ENCODE results near the gene TROAP. TPM values are rescaled to one million over a fixed set of nuclear protein-coding genes. Genes with fewer than 3 reads are reported as not detected.
A peak's percentile ranks its signal among the peaks of the same experiment; 100 is the strongest.
"Not testable (repeated sequence)": the region's sequence is repeated elsewhere in the genome, so short reads cannot be mapped to it uniquely, and the experiment has no call there.

Gene TROAP
- total RNA-seq, 2 donors from 2014 or later: 60.5 to 87.4 TPM

- WGBS, 2 experiments (ENCODE audit: insufficient coverage in 1 of 2, insufficient read length in 1 of 2): 94% methylated on average over 1 of the region's 1 CpG; no CpG with 5 or more reads in 1 of the 2 experiments
- DNase-seq: no peak
- Mint-ChIP-seq H3K4me3 (no peak overlapping the region), H3K9me3 (no peaks in the 10 kb centered on the region), H3K27ac (no peak overlapping the region), H3K4me1 (no peaks in the 10 kb centered on the region), H3K27me3 (ENCODE audit: insufficient read depth) (peaks cover 31% of the 10 kb centered on the region), H3K36me3 (ENCODE audit: low read depth) (no peaks in the 10 kb centered on the region)
- H3K27me3 ChIP-seq (ENCODE audit: control insufficient read depth, insufficient read depth, low read length, poor library complexity, severe bottlenecking): peaks cover 11% of the 10 kb centered on the region
- TF ChIP-seq CTCF (conservative IDR thresholded peaks at IDR 0.05): no peak
- no peaks in the 10 kb centered on the region for H3K36me3 ChIP-seq (ENCODE audit: control insufficient read depth, insufficient read depth, low read length)
- H3K4me3 ChIP-seq (ENCODE audit: low read length): no peak overlapping the region
- no peaks in the 10 kb centered on the region for H3K9me3 ChIP-seq (ENCODE audit: control insufficient read depth, low read length)
- no peak overlapping the region for H3K27ac ChIP-seq (ENCODE audit: low read depth, low read length)
- H3K4me1 ChIP-seq (ENCODE audit: control insufficient read depth, insufficient read depth, low read length): no peaks in the 10 kb centered on the region
- H3K9ac ChIP-seq (ENCODE audit: extremely low read depth, low read length, poor library complexity, severe bottlenecking): no peak overlapping the region
These were observed 8.2 kb upstream of the TROAP start for GRCh38 chr12:49314811-49315210.

- H3K36me3 Mint-ChIP-seq (ENCODE audit: low read depth); H3K27ac ChIP-seq (ENCODE audit: low read depth, low read length); H3K4me1 ChIP-seq (ENCODE audit: control insufficient read depth, insufficient read depth, low read length); DNase-seq; H3K4me1 Mint-ChIP-seq; H3K9ac ChIP-seq (ENCODE audit: extremely low read depth, low read length, poor library complexity, severe bottlenecking); H3K9me3 Mint-ChIP-seq; H3K4me3 ChIP-seq (ENCODE audit: low read length); H3K4me3 Mint-ChIP-seq; H3K9me3 ChIP-seq (ENCODE audit: control insufficient read depth, low read length); H3K27ac Mint-ChIP-seq; H3K36me3 ChIP-seq (ENCODE audit: control insufficient read depth, insufficient read depth, low read length): not testable (repeated sequence)
- H3K27me3 Mint-ChIP-seq (ENCODE audit: insufficient read depth): peaks cover 25% of the 10 kb centered on the region
- H3K27me3 ChIP-seq (ENCODE audit: control insufficient read depth, insufficient read depth, low read length, poor library complexity, severe bottlenecking): peaks cover 14% of the 10 kb centered on the region
- 90 to 91% methylated on average over 2 to 8 of the region's 10 CpGs for WGBS, 2 experiments (ENCODE audit: insufficient coverage in 1 of 2, insufficient read length in 1 of 2)
These were observed 5.9 kb upstream of the TROAP start for GRCh38 chr12:49317118-49317517.

GRCh38 chr12:49320411-49321103 is 2.5 kb upstream of the TROAP start:
- H3K27me3 Mint-ChIP-seq (ENCODE audit: insufficient read depth): peaks cover 14% of the 10 kb centered on the region
- H3K4me1 ChIP-seq (ENCODE audit: control insufficient read depth, insufficient read depth, low read length); H3K27ac ChIP-seq (ENCODE audit: low read depth, low read length); H3K4me3 Mint-ChIP-seq; DNase-seq; H3K9ac ChIP-seq (ENCODE audit: extremely low read depth, low read length, poor library complexity, severe bottlenecking); H3K36me3 ChIP-seq (ENCODE audit: control insufficient read depth, insufficient read depth, low read length); H3K36me3 Mint-ChIP-seq (ENCODE audit: low read depth); H3K27ac Mint-ChIP-seq; H3K9me3 ChIP-seq (ENCODE audit: control insufficient read depth, low read length); H3K4me3 ChIP-seq (ENCODE audit: low read length); H3K9me3 Mint-ChIP-seq: not testable (repeated sequence)
- H3K4me1 Mint-ChIP-seq: peaks cover 12% of the 10 kb centered on the region
- 89 to 95% methylated on average over 8 to 9 of the region's 9 CpGs for WGBS, 2 experiments (ENCODE audit: insufficient coverage in 1 of 2, insufficient read length in 1 of 2)
- peaks cover 14% of the 10 kb centered on the region for H3K27me3 ChIP-seq (ENCODE audit: control insufficient read depth, insufficient read depth, low read length, poor library complexity, severe bottlenecking)

GRCh38 chr12:49322367-49322707 is 718 bp upstream of the TROAP start:
- peaks cover 4% of the 10 kb centered on the region for H3K4me1 ChIP-seq (ENCODE audit: control insufficient read depth, insufficient read depth, low read length)
- TF ChIP-seq CTCF (conservative IDR thresholded peaks at IDR 0.05): no peak
- H3K4me1 Mint-ChIP-seq: peaks cover 12% of the 10 kb centered on the region
- no peaks in the 10 kb centered on the region for H3K9me3 ChIP-seq (ENCODE audit: control insufficient read depth, low read length)
- peaks cover 14% of the 10 kb centered on the region for H3K27me3 ChIP-seq (ENCODE audit: control insufficient read depth, insufficient read depth, low read length, poor library complexity, severe bottlenecking)
- H3K36me3 Mint-ChIP-seq (ENCODE audit: low read depth): peaks cover 12% of the 10 kb centered on the region
- no peaks in the 10 kb centered on the region for H3K9me3 Mint-ChIP-seq
- H3K27me3 Mint-ChIP-seq (ENCODE audit: insufficient read depth): peaks cover 14% of the 10 kb centered on the region
- peaks cover 21% of the 10 kb centered on the region for H3K36me3 ChIP-seq (ENCODE audit: control insufficient read depth, insufficient read depth, low read length)
- H3K27ac ChIP-seq (ENCODE audit: low read depth, low read length): no peak overlapping the region
- peak; percentile 73 for DNase-seq
- peak overlapping the region; percentile 93 for H3K4me3 ChIP-seq (ENCODE audit: low read length)
- 36 to 43% methylated on average over 5 to 10 of the region's 12 CpGs for WGBS, 2 experiments (ENCODE audit: insufficient coverage in 1 of 2, insufficient read length in 1 of 2)
- peak overlapping the region; percentile 99 for H3K4me3 Mint-ChIP-seq
- H3K9ac ChIP-seq (ENCODE audit: extremely low read depth, low read length, poor library complexity, severe bottlenecking): peak overlapping the region; percentile 84
- peak overlapping the region; percentile 91 for H3K27ac Mint-ChIP-seq

Data from endodermal cell (in vitro differentiated cells).